Stimulated activated CD8-positive, alpha-beta memory T cell treated with anti-CD3 and anti-CD28 coated beads, Interleukin-12 subunit alpha, Interleukin-12 subunit beta, amount 100 ng/mL, for 24 hours (primary cell): ENCODE measurements around the gene PRKCA.

Source experiments
- DNase-seq: peaks from one replicate; pipeline ENCODE4 v3.0.0-alpha.2; 2020; ENCODE audit errors: extremely low read depth

PRKCA gene

GRCh38 chr17:66414561-66415175 is 112.3 kb downstream of the PRKCA start:
- no peak for DNase-seq

- no peak for DNase-seq
Observed at GRCh38 chr17:66415366-66416206, 113.2 kb downstream of the PRKCA start.

GRCh38 chr17:66416207-66416940 is 114.0 kb downstream of the PRKCA start:
- DNase-seq = no peak

- DNase-seq = no peak
Observed at GRCh38 chr17:66417300-66417719, 114.9 kb downstream of the PRKCA start.

- no peak for DNase-seq
Observed at GRCh38 chr17:66420961-66421371, 118.6 kb downstream of the PRKCA start.

- DNase-seq = no peak
Observed at GRCh38 chr17:66422186-66422585, 119.8 kb downstream of the PRKCA start.

- DNase-seq = no peak
Observed at GRCh38 chr17:66423056-66423955, 120.9 kb downstream of the PRKCA start.

GRCh38 chr17:66425756-66426396 is 123.5 kb downstream of the PRKCA start:
- no peak for DNase-seq

- no peak for DNase-seq
Observed at GRCh38 chr17:66426397-66427033, 124.1 kb downstream of the PRKCA start.

- DNase-seq = no peak
Observed at GRCh38 chr17:66427134-66427533, 124.7 kb downstream of the PRKCA start.

- DNase-seq = no peak
Observed at GRCh38 chr17:66429680-66430079, 127.3 kb downstream of the PRKCA start.

GRCh38 chr17:66430846-66431795 is 128.7 kb downstream of the PRKCA start:
- no peak for DNase-seq

GRCh38 chr17:66431910-66432309 is 129.5 kb downstream of the PRKCA start:
- no peak for DNase-seq

- DNase-seq = no peak
Observed at GRCh38 chr17:66432411-66432957, 130.1 kb downstream of the PRKCA start.

- DNase-seq = no peak
Observed at GRCh38 chr17:66432996-66433551, 130.7 kb downstream of the PRKCA start.

- DNase-seq = no peak
Observed at GRCh38 chr17:66435182-66435581, 132.8 kb downstream of the PRKCA start.

- DNase-seq = no peak
Observed at GRCh38 chr17:66436631-66437030, 134.2 kb downstream of the PRKCA start.

GRCh38 chr17:66437476-66438026 is 135.1 kb downstream of the PRKCA start:
- no peak for DNase-seq
